K562 (cell line): ENCODE measurements around the gene GHR. TPM values are rescaled to one million over a fixed set of nuclear protein-coding genes. Genes with fewer than 3 reads are reported as not detected.

Source experiments
- ATAC-seq: fragments of 200-7000 bp; cut with Tn5 transposase; 3 replicates; pipeline ENCODE4 v1.9.1; 2020; ENCODE audit warnings: moderate library complexity
- BruUV-seq: library from RNA; stranded (reverse); fragments of 400-500 nt; replicated peaks from 2 replicates; lab custom pipeline; 2021; lab: Mats Ljungman, UMichigan
- CTCF ChIA-PET: fragments of 300-600 bp; formaldehyde crosslinking; extraction: SDS; loops from one replicate; lab custom pipeline; 2021; ENCODE audit warnings: low intra/inter-chr PET ratio; lab: Yijun Ruan, JAX
- POLR2A ChIA-PET: fragments of 300-600, 350-650 bp; sonication (Branson Sonifier 250); formaldehyde crosslinking; extraction: SDS; loops from one replicate; lab custom pipeline; 2021; ENCODE audit warnings: antibody characterized with exemption, inconsistent platforms; lab: Yijun Ruan, JAX
- DNase-seq, 4 experiments: peaks; one replicate each; pipeline versions ENCODE4 v3.0.0 to v3.0.0-alpha.2; 2011 to 2018; ENCODE audit warnings: low spot score in 3 of 4, mixed read lengths in 3 of 4; ENCODE audit errors: extremely low read depth in 1 of 4
- FAIRE-seq: peaks from 2 replicates; lab custom pipeline; 2011; peaks lifted over from hg19 to GRCh38; lab: Jason Lieb, UNC
- H2AFZ ChIP-seq: 2 replicates; pipeline ENCODE4 v1.6.0; 2011; ENCODE audit warnings: low read depth, low read length, control low read depth, inconsistent platforms
- H3K27ac ChIP-seq: fragments of 200-600 bp; 3 replicates; pipeline ENCODE4 v1.8.0; 2011; ENCODE audit warnings: low read depth, mild to moderate bottlenecking, control low read depth, inconsistent platforms, low read length, moderate library complexity, mixed read lengths; ENCODE audit errors: extremely low read depth
- H3K27me3 ChIP-seq, 2 experiments: fragments of 300-600 bp in 1 of 2; 2 replicates in 1 of 2; 3 replicates in 1 of 2; pipeline versions ENCODE4 v1.6.0 to v1.8.0; 2011; ENCODE audit warnings: inconsistent platforms in 2 of 2, low read length in 2 of 2, mild to moderate bottlenecking in 1 of 2, mixed read lengths in 1 of 2, moderate library complexity in 1 of 2; ENCODE audit not compliant: control insufficient read depth in 2 of 2, insufficient read depth in 2 of 2
- H3K36me3 ChIP-seq: fragments of 300-600 bp; 3 replicates; pipeline ENCODE4 v1.8.0; 2011; ENCODE audit warnings: mild to moderate bottlenecking, low read length, inconsistent platforms; ENCODE audit not compliant: control insufficient read depth, insufficient read depth
- H3K4me1 ChIP-seq, 2 experiments: fragments of 200-600 bp in 1 of 2; replicated peaks in 1 of 2; 2 replicates in 1 of 2; 3 replicates in 1 of 2; pipeline versions ENCODE4 v1.5.1 to v1.8.0; 2011; ENCODE audit warnings: inconsistent platforms in 2 of 2, low read length in 2 of 2, mild to moderate bottlenecking in 1 of 2, mixed read lengths in 1 of 2, moderate library complexity in 1 of 2; ENCODE audit not compliant: control insufficient read depth in 2 of 2, insufficient read depth in 2 of 2
- H3K4me2 ChIP-seq: 2 replicates; pipeline ENCODE4 v1.6.1; 2011; ENCODE audit warnings: low read length, control low read depth, inconsistent platforms, mixed read lengths; ENCODE audit not compliant: insufficient read depth
- H3K4me3 ChIP-seq: fragments of 200-600 bp; sonication (generic), shearing (Covaris generic); 2 replicates; pipeline ENCODE4 v1.5.1; 2016; ENCODE audit warnings: control low read depth, inconsistent platforms
- H3K79me2 ChIP-seq: fragments of 200-600 bp; 3 replicates; pipeline ENCODE4 v1.8.0; 2011; ENCODE audit warnings: low read length, inconsistent platforms; ENCODE audit not compliant: control insufficient read depth, insufficient read depth
- H3K9ac ChIP-seq, 2 experiments: 2 replicates each; pipeline versions ENCODE4 v1.6.0 to v1.6.1; 2011; ENCODE audit warnings: low read depth in 2 of 2, low read length in 2 of 2, control low read depth in 1 of 2, inconsistent platforms in 1 of 2, mild to moderate bottlenecking in 1 of 2, mixed read lengths in 1 of 2; ENCODE audit not compliant: insufficient read depth in 1 of 2
- H3K9me1 ChIP-seq: one replicate; pipeline ENCODE4 v1.6.0; 2011; ENCODE audit warnings: inconsistent platforms, mild to moderate bottlenecking, low read length, moderate library complexity; ENCODE audit not compliant: control insufficient read depth, insufficient read depth
- H3K9me3 ChIP-seq: replicated peaks from 2 replicates; pipeline ENCODE4 v1.5.1; 2011; ENCODE audit warnings: low read depth, low read length, inconsistent platforms; ENCODE audit not compliant: control insufficient read depth, insufficient read depth
- H4K20me1 ChIP-seq: replicated peaks from 2 replicates; pipeline ENCODE4 v1.6.1; 2011; ENCODE audit warnings: low read length, inconsistent platforms, mixed read lengths; ENCODE audit not compliant: control insufficient read depth, insufficient read depth
- CHD1 ChIP-seq: fragments of 200-600 bp; sonication (generic); IDR thresholded peaks from one replicate; pipeline ENCODE4 v1.6.1; 2012; ENCODE audit warnings: mild to moderate bottlenecking, moderate library complexity, low read length, inconsistent platforms
- CREB5 ChIP-seq: fragments of 250-450 bp; sonication (Bioruptor Pico); IDR thresholded peaks from 2 replicates; pipeline ENCODE4 v1.5.0; 2020; ENCODE audit warnings: mild to moderate bottlenecking
- FOXA3 ChIP-seq, 2 experiments: fragments of 450-650 bp in 1 of 2; sonication (generic) in 1 of 2; formaldehyde crosslinking; IDR thresholded peaks in 1 of 2; conservative IDR thresholded peaks in 1 of 2; 2 replicates each; pipeline versions ENCODE4 v1.4.0 to v1.8.0; 2020 to 2022; ENCODE audit warnings: mild to moderate bottlenecking in 2 of 2, missing genetic modification reagents in 1 of 2
- HNRNPL ChIP-seq: fragments of 200-400 bp; formaldehyde crosslinking; IDR thresholded peaks from 2 replicates; pipeline ENCODE4 v1.6.1; 2017; ENCODE audit warnings: low read depth, mild to moderate bottlenecking, low read length
- HSF4 ChIP-seq: fragments of 250-450 bp; sonication (Bioruptor Pico); IDR thresholded peaks from 2 replicates; pipeline ENCODE4 v2.1.2; 2022; ENCODE audit warnings: mild to moderate bottlenecking, moderate library complexity, borderline replicate concordance
- KAT2B ChIP-seq: IDR thresholded peaks from one replicate; pipeline ENCODE4 v1.6.1; 2012; ENCODE audit warnings: low read depth, mild to moderate bottlenecking, control low read depth, inconsistent platforms, low read length, moderate library complexity
- SRSF7 ChIP-seq: fragments of 200-400 bp; formaldehyde crosslinking; optimal IDR thresholded peaks from 2 replicates; pipeline ENCODE3; 2017; ENCODE audit warnings: mild to moderate bottlenecking, low read depth, low read length
- ZFX ChIP-seq: sonication (generic); formaldehyde crosslinking; IDR thresholded peaks from 2 replicates; pipeline ENCODE4 v1.8.0; 2022; ENCODE audit warnings: mild to moderate bottlenecking, missing genetic modification reagents, moderate library complexity
- ZNF24 ChIP-seq: fragments of 450-650 bp; IDR thresholded peaks from 2 replicates; pipeline ENCODE4 v1.6.1; 2016
- ZNF785 ChIP-seq: fragments of 250-450 bp; sonication (Bioruptor Pico); IDR thresholded peaks from 2 replicates; pipeline ENCODE4 v1.4.0; 2020; ENCODE audit warnings: mild to moderate bottlenecking
- WGBS: fragments of 100-300 bp; shearing (Covaris generic); methylation state at CpG from one replicate; pipeline ENCODE4 v1.1.6; 2016; ENCODE audit warnings: low coverage, mixed read lengths; ENCODE audit not compliant: insufficient coverage; ENCODE audit errors: missing lambda C conversion rate; 5-methylcytosine and 5-hydroxymethylcytosine counted together
- in situ Hi-C: fragments of 300-500 bp; cut with MboI; formaldehyde crosslinking; loops from 4 replicates; pipeline ENCODE4 v1.15.0; 2018; ENCODE audit warnings: inconsistent platforms, mixed read lengths
- intact Hi-C: fragments of 100-400 bp; cut with micrococcal nuclease; formaldehyde crosslinking; loops from 2 replicates; pipeline ENCODE4 v1.14.2; 2022
- polyA plus RNA-seq, 8 experiments: library from polyadenylated mRNA; depleted of rRNA in 4 of 8; stranded (reverse) in 5 of 8; unstranded in 3 of 8; fragments of >200 nt; fragmentation: Nextera tagmentation in 2 of 8; fragmentation: Illumina TruSeq in 1 of 8; extraction: Ambion mirVana in 2 of 8; extraction: Trizol in 1 of 8; gene quantifications; 2 replicates each; pipeline versions ENCODE4 v1.2.1 to v1.2.3, GENCODE V29; 2011 to 2014; ENCODE audit warnings: inconsistent platforms in 1 of 8, missing spikeins in 1 of 8
- total RNA-seq, 7 experiments: library from RNA; depleted of rRNA in 6 of 7; stranded (reverse); fragments of >200 nt in 6 of 7; fragmentation: Illumina TruSeq in 2 of 7; extraction: Trizol in 2 of 7; gene quantifications; 2 replicates each; pipeline versions ENCODE4 v1.2.1 to v1.2.3, GENCODE V29; 2011 to 2021; ENCODE audit warnings: low replicate concordance in 1 of 7
- TF ChIP-seq, protein P1 (sequence below): fragments of 200-600 bp; sonication (generic); IDR thresholded peaks from one replicate; pipeline ENCODE4 v1.6.1; 2012; ENCODE audit warnings: mild to moderate bottlenecking, low read depth, low read length, inconsistent platforms

The GHR gene
- total and polyA plus RNA-seq, 9 of the 15 experiments (the other 6 are each of a cell fraction or from before 2014, with no cell fraction given) = 0.01 to 0.13 (median 0.07) TPM; not detected in 5

GRCh38 chr5:42521406-42521805 is 98.2 kb downstream of the GHR start:
- no peaks in the 10 kb centered on the region for H3K27me3 ChIP-seq
- no peaks in the 10 kb centered on the region for H3K36me3 ChIP-seq
- no peak overlapping the region for H3K4me2 ChIP-seq
- BruUV-seq = no TSS peak
- no peaks in the 10 kb centered on the region for H3K79me2 ChIP-seq
- no peaks in the 10 kb centered on the region for H4K20me1 ChIP-seq
- DNase-seq (no peak), FAIRE-seq (no peak), ATAC-seq (no peak)
- intact Hi-C loops = no loop called here
- no peaks in the 10 kb centered on the region for H3K9me3 ChIP-seq
- ChIA-PET POLR2A (interaction anchor here (0.9 kb wide), 1 partner anchor 23 kb away, joined by 3 read pairs; no protein-coding TSS in a partner anchor), CTCF (no interaction called here)
- in situ Hi-C loops = no loop called here
- no peak overlapping the region for H3K4me3 ChIP-seq
- no peak overlapping the region for H3K9ac ChIP-seq
- no peaks in the 10 kb centered on the region for H3K4me1 ChIP-seq
- H3K27ac ChIP-seq = no peak overlapping the region
- WGBS = 0% methylated on average over 2 of the region's 2 CpGs
- H2AFZ ChIP-seq = no peak overlapping the region
- no peaks in the 10 kb centered on the region for H3K9me1 ChIP-seq
- TF ChIP-seq, protein P1, sequence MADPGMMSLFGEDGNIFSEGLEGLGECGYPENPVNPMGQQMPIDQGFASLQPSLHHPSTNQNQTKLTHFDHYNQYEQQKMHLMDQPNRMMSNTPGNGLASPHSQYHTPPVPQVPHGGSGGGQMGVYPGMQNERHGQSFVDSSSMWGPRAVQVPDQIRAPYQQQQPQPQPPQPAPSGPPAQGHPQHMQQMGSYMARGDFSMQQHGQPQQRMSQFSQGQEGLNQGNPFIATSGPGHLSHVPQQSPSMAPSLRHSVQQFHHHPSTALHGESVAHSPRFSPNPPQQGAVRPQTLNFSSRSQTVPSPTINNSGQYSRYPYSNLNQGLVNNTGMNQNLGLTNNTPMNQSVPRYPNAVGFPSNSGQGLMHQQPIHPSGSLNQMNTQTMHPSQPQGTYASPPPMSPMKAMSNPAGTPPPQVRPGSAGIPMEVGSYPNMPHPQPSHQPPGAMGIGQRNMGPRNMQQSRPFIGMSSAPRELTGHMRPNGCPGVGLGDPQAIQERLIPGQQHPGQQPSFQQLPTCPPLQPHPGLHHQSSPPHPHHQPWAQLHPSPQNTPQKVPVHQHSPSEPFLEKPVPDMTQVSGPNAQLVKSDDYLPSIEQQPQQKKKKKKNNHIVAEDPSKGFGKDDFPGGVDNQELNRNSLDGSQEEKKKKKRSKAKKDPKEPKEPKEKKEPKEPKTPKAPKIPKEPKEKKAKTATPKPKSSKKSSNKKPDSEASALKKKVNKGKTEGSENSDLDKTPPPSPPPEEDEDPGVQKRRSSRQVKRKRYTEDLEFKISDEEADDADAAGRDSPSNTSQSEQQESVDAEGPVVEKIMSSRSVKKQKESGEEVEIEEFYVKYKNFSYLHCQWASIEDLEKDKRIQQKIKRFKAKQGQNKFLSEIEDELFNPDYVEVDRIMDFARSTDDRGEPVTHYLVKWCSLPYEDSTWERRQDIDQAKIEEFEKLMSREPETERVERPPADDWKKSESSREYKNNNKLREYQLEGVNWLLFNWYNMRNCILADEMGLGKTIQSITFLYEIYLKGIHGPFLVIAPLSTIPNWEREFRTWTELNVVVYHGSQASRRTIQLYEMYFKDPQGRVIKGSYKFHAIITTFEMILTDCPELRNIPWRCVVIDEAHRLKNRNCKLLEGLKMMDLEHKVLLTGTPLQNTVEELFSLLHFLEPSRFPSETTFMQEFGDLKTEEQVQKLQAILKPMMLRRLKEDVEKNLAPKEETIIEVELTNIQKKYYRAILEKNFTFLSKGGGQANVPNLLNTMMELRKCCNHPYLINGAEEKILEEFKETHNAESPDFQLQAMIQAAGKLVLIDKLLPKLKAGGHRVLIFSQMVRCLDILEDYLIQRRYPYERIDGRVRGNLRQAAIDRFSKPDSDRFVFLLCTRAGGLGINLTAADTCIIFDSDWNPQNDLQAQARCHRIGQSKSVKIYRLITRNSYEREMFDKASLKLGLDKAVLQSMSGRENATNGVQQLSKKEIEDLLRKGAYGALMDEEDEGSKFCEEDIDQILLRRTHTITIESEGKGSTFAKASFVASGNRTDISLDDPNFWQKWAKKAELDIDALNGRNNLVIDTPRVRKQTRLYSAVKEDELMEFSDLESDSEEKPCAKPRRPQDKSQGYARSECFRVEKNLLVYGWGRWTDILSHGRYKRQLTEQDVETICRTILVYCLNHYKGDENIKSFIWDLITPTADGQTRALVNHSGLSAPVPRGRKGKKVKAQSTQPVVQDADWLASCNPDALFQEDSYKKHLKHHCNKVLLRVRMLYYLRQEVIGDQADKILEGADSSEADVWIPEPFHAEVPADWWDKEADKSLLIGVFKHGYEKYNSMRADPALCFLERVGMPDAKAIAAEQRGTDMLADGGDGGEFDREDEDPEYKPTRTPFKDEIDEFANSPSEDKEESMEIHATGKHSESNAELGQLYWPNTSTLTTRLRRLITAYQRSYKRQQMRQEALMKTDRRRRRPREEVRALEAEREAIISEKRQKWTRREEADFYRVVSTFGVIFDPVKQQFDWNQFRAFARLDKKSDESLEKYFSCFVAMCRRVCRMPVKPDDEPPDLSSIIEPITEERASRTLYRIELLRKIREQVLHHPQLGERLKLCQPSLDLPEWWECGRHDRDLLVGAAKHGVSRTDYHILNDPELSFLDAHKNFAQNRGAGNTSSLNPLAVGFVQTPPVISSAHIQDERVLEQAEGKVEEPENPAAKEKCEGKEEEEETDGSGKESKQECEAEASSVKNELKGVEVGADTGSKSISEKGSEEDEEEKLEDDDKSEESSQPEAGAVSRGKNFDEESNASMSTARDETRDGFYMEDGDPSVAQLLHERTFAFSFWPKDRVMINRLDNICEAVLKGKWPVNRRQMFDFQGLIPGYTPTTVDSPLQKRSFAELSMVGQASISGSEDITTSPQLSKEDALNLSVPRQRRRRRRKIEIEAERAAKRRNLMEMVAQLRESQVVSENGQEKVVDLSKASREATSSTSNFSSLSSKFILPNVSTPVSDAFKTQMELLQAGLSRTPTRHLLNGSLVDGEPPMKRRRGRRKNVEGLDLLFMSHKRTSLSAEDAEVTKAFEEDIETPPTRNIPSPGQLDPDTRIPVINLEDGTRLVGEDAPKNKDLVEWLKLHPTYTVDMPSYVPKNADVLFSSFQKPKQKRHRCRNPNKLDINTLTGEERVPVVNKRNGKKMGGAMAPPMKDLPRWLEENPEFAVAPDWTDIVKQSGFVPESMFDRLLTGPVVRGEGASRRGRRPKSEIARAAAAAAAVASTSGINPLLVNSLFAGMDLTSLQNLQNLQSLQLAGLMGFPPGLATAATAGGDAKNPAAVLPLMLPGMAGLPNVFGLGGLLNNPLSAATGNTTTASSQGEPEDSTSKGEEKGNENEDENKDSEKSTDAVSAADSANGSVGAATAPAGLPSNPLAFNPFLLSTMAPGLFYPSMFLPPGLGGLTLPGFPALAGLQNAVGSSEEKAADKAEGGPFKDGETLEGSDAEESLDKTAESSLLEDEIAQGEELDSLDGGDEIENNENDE = no peak
- TF ChIP-seq ZFX (CRISPR knock-in tag) = no peak
- TF ChIP-seq FOXA3 (CRISPR knock-in tag; conservative IDR thresholded peaks at IDR 0.05 in 1 of 2, IDR thresholded peaks at IDR 0.05 in 1 of 2) = no peak
- no peak for TF ChIP-seq ZNF24
- TF ChIP-seq HSF4 (CRISPR knock-in tag) = no peak
- TF ChIP-seq KAT2B = no peak
- TF ChIP-seq HNRNPL = no peak
- no peak for TF ChIP-seq CREB5 (CRISPR knock-in tag)
- no peak for TF ChIP-seq ZNF785 (CRISPR knock-in tag)
- no peak for TF ChIP-seq SRSF7
- no peak for TF ChIP-seq CHD1
